BLaER1 treated with 17β-estradiol and CSF1 and Interleukin-3, amounts not matched to agents 10 nM and 100 nM (cell line): Measurements from ENCODE around the gene STIM1.
"Not testable (repeated sequence)": the region's sequence is repeated elsewhere in the genome, so short reads cannot be mapped to it uniquely, and the experiment has no call there.

Experiments
- H3K27ac ChIP-seq, 11 experiments: shearing (Covaris generic); formaldehyde crosslinking; 2 replicates each; pipeline ENCODE4 v1.8.1; 2022
- H3K27me3 ChIP-seq, 11 experiments: shearing (Covaris generic); formaldehyde crosslinking; 2 replicates each; pipeline ENCODE4 v1.8.1; 2022
- H3K36me3 ChIP-seq, 11 experiments: shearing (Covaris generic); formaldehyde crosslinking; 2 replicates each; pipeline ENCODE4 v1.8.1; 2022
- H3K4me1 ChIP-seq, 10 experiments: shearing (Covaris generic); formaldehyde crosslinking; 2 replicates each; pipeline ENCODE4 v1.8.1; 2022
- H3K4me2 ChIP-seq, 11 experiments: shearing (Covaris generic); formaldehyde crosslinking; 2 replicates each; pipeline ENCODE4 v1.8.1; 2022
- H3K4me3 ChIP-seq, 10 experiments: shearing (Covaris generic); formaldehyde crosslinking; 2 replicates each; pipeline ENCODE4 v1.8.1; 2022
- H3K9ac ChIP-seq, 11 experiments: shearing (Covaris generic); formaldehyde crosslinking; 2 replicates each; pipeline ENCODE4 v1.8.1; 2022
- H3K9me3 ChIP-seq, 11 experiments: shearing (Covaris generic); formaldehyde crosslinking; replicated peaks in 1 of 11; 2 replicates each; pipeline ENCODE4 v1.8.1; 2022
- H4K20me1 ChIP-seq, 11 experiments: shearing (Covaris generic); formaldehyde crosslinking; 2 replicates each; pipeline ENCODE4 v1.8.1; 2022
- Cebpa-rat ChIP-seq, 11 experiments: shearing (Covaris generic); IDR thresholded peaks; 2 replicates each; pipeline ENCODE4 v1.8.1; 2022

The STIM1 gene

GRCh38 chr11:3896644-3897043, 41.2 kb downstream of the STIM1 start:
- Histone ChIP-seq H3K27me3 (no peaks in the 10 kb centered on the region), H3K4me2 (peak overlapping the region in 7 of 11 experiments; percentile 28 to 59 (median 43); a peak in 11 of 22 replicates), H3K4me3 (no peak overlapping the region), H3K27ac (peak overlapping the region in 2 of 11 experiments; percentile 10 to 11; a peak in 2 of 22 replicates), H3K4me1 (peaks cover 33 to 55% (median 48%) of the 10 kb centered on the region in 10 experiments), H3K9me3 (peaks cover 0 to 8% (median 0%) of the 10 kb centered on the region in 11 experiments; a peak in 4 of 22 replicates), H3K36me3 (peaks cover 0 to 10% (median 0%) of the 10 kb centered on the region in 11 experiments; a peak in 1 of 22 replicates), H4K20me1 (peaks cover 0 to 9% (median 0%) of the 10 kb centered on the region in 11 experiments; a peak in 6 of 22 replicates), H3K9ac (no peak overlapping the region)
- no peak for TF ChIP-seq Cebpa-rat (IDR thresholded peaks at IDR 0.05)

- not testable (repeated sequence) for H3K27me3 ChIP-seq, H3K4me3 ChIP-seq, H3K9me3 ChIP-seq, H3K36me3 ChIP-seq, H3K27ac ChIP-seq, H3K4me2 ChIP-seq, H3K9ac ChIP-seq
- H3K4me1 ChIP-seq: peaks cover 16 to 55% (median 43%) of the 10 kb centered on the region in 10 experiments
- H4K20me1 ChIP-seq: peaks cover 0 to 44% (median 5%) of the 10 kb centered on the region in 11 experiments; a peak in 9 of 22 replicates
Observed at GRCh38 chr11:3900230-3900629, 44.8 kb downstream of the STIM1 start.

DNA sequence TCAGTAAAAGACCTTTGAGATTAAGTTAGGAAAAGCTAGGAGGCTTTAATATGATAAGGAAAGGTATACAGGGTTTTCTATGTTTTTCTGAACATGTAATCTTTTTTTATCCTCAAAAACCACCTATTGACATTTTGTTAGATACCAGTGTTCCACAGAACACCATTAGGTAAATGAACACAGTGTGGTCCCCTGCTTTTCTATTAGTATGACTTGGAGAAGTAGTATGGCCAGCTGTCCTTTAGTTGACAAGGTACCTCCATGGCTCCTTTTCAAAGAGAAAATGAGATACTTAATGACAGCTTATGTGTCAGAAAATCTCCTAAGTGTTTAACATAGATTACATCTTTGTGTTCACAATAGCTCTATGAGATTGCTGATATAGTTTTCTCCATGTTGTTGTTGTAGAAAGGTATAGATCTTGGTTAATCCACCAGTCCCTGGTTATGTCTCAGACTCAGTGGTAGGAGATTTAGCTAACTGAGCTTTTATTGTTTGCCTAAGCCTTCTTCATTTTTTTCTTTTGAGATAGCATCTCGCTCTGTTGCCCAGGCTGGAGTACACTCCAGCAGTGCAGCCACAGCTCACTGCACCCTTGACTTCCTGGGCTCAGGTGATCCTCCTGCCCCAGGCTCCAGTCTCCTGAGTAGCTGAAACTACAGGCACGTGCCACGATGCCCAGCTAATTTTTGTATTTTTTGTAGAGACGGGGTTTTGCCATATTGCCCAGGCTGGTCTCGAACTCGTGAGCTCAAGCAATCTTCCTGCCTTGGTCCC, 46.0 kb downstream of the STIM1 start:
- no peak overlapping the region for H3K4me3 ChIP-seq
- H3K4me2 ChIP-seq: no peak overlapping the region
- H4K20me1 ChIP-seq: peaks cover 0 to 56% (median 12%) of the 10 kb centered on the region in 11 experiments; a peak in 10 of 22 replicates
- H3K27me3 ChIP-seq: no peaks in the 10 kb centered on the region
- H3K9me3 ChIP-seq: peaks cover 0 to 8% (median 0%) of the 10 kb centered on the region in 11 experiments; a peak in 4 of 22 replicates
- H3K4me1 ChIP-seq: peaks cover 22 to 57% (median 44%) of the 10 kb centered on the region in 10 experiments
- no peak overlapping the region for H3K9ac ChIP-seq
- H3K27ac ChIP-seq: no peak overlapping the region
- H3K36me3 ChIP-seq: peaks cover 0 to 3% (median 0%) of the 10 kb centered on the region in 11 experiments; a peak in 1 of 22 replicates
- no peak for TF ChIP-seq Cebpa-rat (IDR thresholded peaks at IDR 0.05)

DNA sequence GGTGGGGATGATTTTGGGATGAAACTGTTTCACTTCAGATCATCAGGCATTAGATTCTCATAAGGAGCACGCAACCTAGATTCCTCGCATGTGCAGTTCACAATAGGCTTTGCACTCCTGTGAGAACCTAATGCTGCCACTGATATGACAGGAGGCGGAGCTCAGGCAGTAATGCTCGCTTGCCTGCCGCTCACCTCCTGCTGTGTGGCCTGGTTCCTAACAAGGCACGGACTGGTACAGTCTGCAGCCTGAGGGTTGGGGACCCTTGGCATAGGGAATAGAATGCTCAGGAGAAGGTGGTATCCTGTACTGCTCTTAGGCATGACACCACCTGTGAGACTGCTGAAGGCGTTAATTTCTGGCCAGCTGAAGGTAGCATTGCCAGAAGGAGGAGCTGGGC, 47.0 kb downstream of the STIM1 start:
- H3K4me3 ChIP-seq: no peak overlapping the region
- H4K20me1 ChIP-seq: peaks cover 0 to 66% (median 12%) of the 10 kb centered on the region in 11 experiments; a peak in 11 of 22 replicates
- H3K36me3 ChIP-seq: no peaks in the 10 kb centered on the region
- H3K9me3 ChIP-seq: peaks cover 0 to 8% (median 0%) of the 10 kb centered on the region in 11 experiments; a peak in 3 of 22 replicates
- H3K9ac ChIP-seq: no peak overlapping the region
- TF ChIP-seq Cebpa-rat (IDR thresholded peaks at IDR 0.05): no peak
- H3K4me2 ChIP-seq: peak overlapping the region in 6 of 11 experiments; percentile 16 to 87 (median 67); a peak in 12 of 22 replicates
- H3K27ac ChIP-seq: peak overlapping the region in 2 of 11 experiments; percentile 31 to 42; a peak in 1 of 22 replicates
- H3K27me3 ChIP-seq: no peaks in the 10 kb centered on the region
- H3K4me1 ChIP-seq: peaks cover 22 to 49% (median 37%) of the 10 kb centered on the region in 10 experiments

GRCh38 chr11:3903207-3903896, 47.9 kb downstream of the STIM1 start:
- H3K4me3 ChIP-seq: no peak overlapping the region
- H3K9me3 ChIP-seq: peaks cover 0 to 8% (median 0%) of the 10 kb centered on the region in 11 experiments; a peak in 3 of 22 replicates
- peaks cover 0 to 75% (median 12%) of the 10 kb centered on the region in 11 experiments; a peak in 11 of 22 replicates for H4K20me1 ChIP-seq
- no peaks in the 10 kb centered on the region for H3K36me3 ChIP-seq
- no peak overlapping the region for H3K9ac ChIP-seq
- peaks cover 26 to 49% (median 37%) of the 10 kb centered on the region in 10 experiments for H3K4me1 ChIP-seq
- no peaks in the 10 kb centered on the region for H3K27me3 ChIP-seq
- peak overlapping the region; percentile 54 to 87 (median 69) for H3K4me2 ChIP-seq
- no peak; a peak in 1 of 22 replicates for TF ChIP-seq Cebpa-rat (IDR thresholded peaks at IDR 0.05)
- H3K27ac ChIP-seq: peak overlapping the region in 3 of 11 experiments; percentile 31 to 41 (median 32); a peak in 8 of 22 replicates

GRCh38 chr11:3904228-3904627, 48.8 kb downstream of the STIM1 start:
- Histone ChIP-seq H4K20me1 (peaks cover 0 to 75% (median 12%) of the 10 kb centered on the region in 11 experiments; a peak in 11 of 22 replicates), H3K9ac (no peak overlapping the region), H3K4me2 (peak overlapping the region in 8 of 11 experiments; percentile 34 to 87 (median 68); a peak in 13 of 22 replicates), H3K4me3 (no peak overlapping the region), H3K27me3 (no peaks in the 10 kb centered on the region), H3K9me3 (peaks cover 0 to 8% (median 0%) of the 10 kb centered on the region in 11 experiments; a peak in 3 of 22 replicates), H3K36me3 (no peaks in the 10 kb centered on the region; a peak in 1 of 22 replicates), H3K27ac (peak overlapping the region in 2 of 11 experiments; percentile 31 to 41; a peak in 2 of 22 replicates), H3K4me1 (peaks cover 26 to 49% (median 37%) of the 10 kb centered on the region in 10 experiments)
- TF ChIP-seq Cebpa-rat (IDR thresholded peaks at IDR 0.05): no peak

- H3K4me1 ChIP-seq: peaks cover 26 to 46% (median 37%) of the 10 kb centered on the region in 10 experiments
- 0 out of 22 replicates have a peak, but pooled peaks of 1 of the 11 experiments have one; percentile 7 for TF ChIP-seq Cebpa-rat (IDR thresholded peaks at IDR 0.05)
- H3K27ac ChIP-seq: peak overlapping the region in 4 of 11 experiments; percentile 4 to 31 (median 25); a peak in 3 of 22 replicates
- H3K27me3 ChIP-seq: no peaks in the 10 kb centered on the region
- H3K9me3 ChIP-seq: peaks cover 0 to 4% (median 0%) of the 10 kb centered on the region in 11 experiments; a peak in 2 of 22 replicates
- peak overlapping the region in 3 of 11 experiments; percentile 11 to 47 (median 16); a peak in 3 of 22 replicates for H3K9ac ChIP-seq
- H4K20me1 ChIP-seq: peaks cover 0 to 74% (median 12%) of the 10 kb centered on the region in 11 experiments; a peak in 11 of 22 replicates
- no peaks in the 10 kb centered on the region; a peak in 1 of 22 replicates for H3K36me3 ChIP-seq
- peak overlapping the region; percentile 9 to 87 (median 56); a peak in 19 of 22 replicates for H3K4me2 ChIP-seq
- no peak overlapping the region for H3K4me3 ChIP-seq
Observed at GRCh38 chr11:3905080-3905953, 49.9 kb downstream of the STIM1 start.
